SK-MEL-5 (cell line): ENCODE results near the gene TTC6. TPM values are rescaled to one million over a fixed set of nuclear protein-coding genes. Genes with fewer than 3 reads are reported as not detected.

Experiments
- DNase-seq: peaks from one replicate; pipeline ENCODE4 v3.0.0-alpha.2; 2016; ENCODE audit warnings: low read depth, low spot score
- in situ Hi-C: cut with HindIII; loops from 2 replicates; pipeline ENCODE4 v1.10.0; 2016; ENCODE audit warnings: low sequenced_read_pairs, high pct_unique_total_duplicates, low pct_unique_long_range_greater_than_20kb
- total RNA-seq: library from RNA; depleted of rRNA; stranded (reverse); fragments of >200 nt; shearing (Covaris generic); gene quantifications from 2 replicates; pipeline ENCODE4 v1.2.3, GENCODE V29; 2014

The TTC6 gene
- total RNA-seq, 1 experiment from 2014 or later: not detected

- DNase-seq: peak; percentile 83
- in situ Hi-C loops: no loop called here
Observed at GRCh38 chr14:37594238-37594970, 1.0 kb upstream of the TTC6 start.

- no peak for DNase-seq
- in situ Hi-C loops: no loop called here
Observed at GRCh38 chr14:37595809-37596621, 586 bp downstream of the TTC6 start.

GRCh38 chr14:37596790-37597472 lies 1.5 kb downstream of the TTC6 start:
- in situ Hi-C loops: no loop called here

GRCh38 chr14:37597538-37597913 lies 2.1 kb downstream of the TTC6 start:
- in situ Hi-C loops: no loop called here
- no peak for DNase-seq

More at GRCh38 chr14:37596790-37597472, 1.5 kb downstream of the TTC6 start:
- no peak for DNase-seq

GRCh38 chr14:37597914-37598746 lies 2.7 kb downstream of the TTC6 start:
- DNase-seq: no peak
- in situ Hi-C loops: no loop called here

GRCh38 chr14:37598747-37599506 lies 3.5 kb downstream of the TTC6 start:
- no peak for DNase-seq
- in situ Hi-C loops: no loop called here

GRCh38 chr14:37599507-37600368 lies 4.3 kb downstream of the TTC6 start:
- in situ Hi-C loops: no loop called here
- no peak for DNase-seq

- no peak for DNase-seq
- in situ Hi-C loops: no loop called here
Observed at GRCh38 chr14:37600880-37601741, 5.7 kb downstream of the TTC6 start.

- DNase-seq: no peak
- in situ Hi-C loops: no loop called here
Observed at GRCh38 chr14:37601865-37602264, 6.4 kb downstream of the TTC6 start.

- in situ Hi-C loops: no loop called here
- no peak for DNase-seq
Observed at GRCh38 chr14:37602605-37603453, 7.4 kb downstream of the TTC6 start.

- no peak for DNase-seq
- in situ Hi-C loops: no loop called here
Observed at GRCh38 chr14:37603688-37604251, 8.3 kb downstream of the TTC6 start.

- DNase-seq: no peak
- in situ Hi-C loops: no loop called here
Observed at GRCh38 chr14:37606678-37607077, 11.2 kb downstream of the TTC6 start.

GRCh38 chr14:37608649-37609048 lies 13.2 kb downstream of the TTC6 start:
- in situ Hi-C loops: no loop called here

GRCh38 chr14:37610945-37611523 lies 15.6 kb downstream of the TTC6 start:
- DNase-seq: no peak
- in situ Hi-C loops: no loop called here

More at GRCh38 chr14:37608649-37609048, 13.2 kb downstream of the TTC6 start:
- DNase-seq: no peak
